HCT116 (cell line): ENCODE data around the gene PCCA. TPM values are rescaled to one million over a fixed set of nuclear protein-coding genes. Genes with fewer than 3 reads are reported as not detected.

Experiments
- ATAC-seq: fragments of 200-7000 bp; cut with Tn5 transposase; 2 replicates; pipeline ENCODE4 v1.9.1; 2020; ENCODE audit warnings: mild to moderate bottlenecking, moderate library complexity
- BruUV-seq: library from RNA; stranded (reverse); fragments of 400-500 nt; replicated peaks from 2 replicates; lab custom pipeline; 2021; lab: Mats Ljungman, UMichigan
- CTCF ChIA-PET: fragments of 300-600 bp; sonication (Branson Sonifier 250); formaldehyde crosslinking; loops from one replicate; lab custom pipeline; 2021; ENCODE audit warnings: antibody characterized with exemption; lab: Charles Lee
- POLR2A ChIA-PET: fragments of 300-600, 350-600 bp; sonication (Branson Sonifier 250); formaldehyde crosslinking; loops from one replicate; lab custom pipeline; 2021; ENCODE audit warnings: antibody characterized with exemption; lab: Charles Lee
- RAD21 ChIA-PET, 2 experiments: fragments of 300-600 bp; sonication (Branson Sonifier 250); formaldehyde crosslinking; loops; one replicate each; lab custom pipeline; 2023; ENCODE audit warnings: low total read pairs in 2 of 2; ENCODE audit not compliant: uncharacterized antibody in 2 of 2, unreplicated experiment in 2 of 2, low non-redundant PET in 1 of 2; lab: Charles Lee
- DNase-seq: peaks from one replicate; pipeline ENCODE4 v3.0.0-alpha.2; 2010; ENCODE audit warnings: low read depth, low spot score
- H2AFZ ChIP-seq: fragments of 200-600 bp; shearing (Covaris generic), sonication (generic); 2 replicates; pipeline ENCODE4 v1.6.1; 2017; ENCODE audit warnings: low read depth, mixed run types, mixed read lengths, antibody characterized with exemption, low read length; ENCODE audit not compliant: poor library complexity, severe bottlenecking
- H3K27ac ChIP-seq: 2 replicates; pipeline ENCODE4 v1.5.1; 2012; ENCODE audit warnings: low read depth, low read length
- H3K27me3 ChIP-seq: fragments of 200-600 bp; sonication (generic); 2 replicates; pipeline ENCODE4 v1.6.1; 2016; ENCODE audit warnings: mixed run types, low read length, mixed read lengths; ENCODE audit not compliant: insufficient read depth
- H3K36me3 ChIP-seq, 2 experiments: fragments of 200-500 bp in 1 of 2; fragments of 200-600 bp in 1 of 2; sonication (Bioruptor generic) in 1 of 2; sonication (generic) in 1 of 2; 2 replicates each; pipeline versions ENCODE4 v1.5.1 to v1.6.1; 2014 to 2016; ENCODE audit warnings: low read length in 2 of 2, inconsistent platforms in 1 of 2, mixed read lengths in 1 of 2, mixed run types in 1 of 2; ENCODE audit not compliant: insufficient read depth in 2 of 2, control insufficient read depth in 1 of 2
- H3K4me1 ChIP-seq, 2 experiments: fragments of 200-600 bp in 1 of 2; sonication (generic) in 1 of 2; 2 replicates each; pipeline versions ENCODE4 v1.5.1 to v1.6.1; 2012 to 2017; ENCODE audit warnings: low read length in 2 of 2, inconsistent platforms in 1 of 2, mild to moderate bottlenecking in 1 of 2, mixed read lengths in 1 of 2, mixed run types in 1 of 2, moderate library complexity in 1 of 2; ENCODE audit not compliant: insufficient read depth in 2 of 2, control insufficient read depth in 1 of 2
- H3K4me2 ChIP-seq: fragments of 200-600 bp; sonication (generic); 2 replicates; pipeline ENCODE4 v1.6.1; 2017; ENCODE audit warnings: mixed run types, low read length, mixed read lengths
- H3K4me3 ChIP-seq, 2 experiments: fragments of 200-600 bp in 1 of 2; sonication (generic) in 1 of 2; replicated peaks in 1 of 2; 2 replicates each; pipeline ENCODE4 v1.5.1; 2011 to 2016; ENCODE audit warnings: low read length in 2 of 2, control low read depth in 1 of 2, low read depth in 1 of 2, mild to moderate bottlenecking in 1 of 2, mixed read lengths in 1 of 2, mixed run types in 1 of 2
- H3K79me2 ChIP-seq: fragments of 200-600 bp; sonication (generic); 2 replicates; pipeline ENCODE4 v1.6.1; 2017; ENCODE audit warnings: mild to moderate bottlenecking, mixed run types, low read length, moderate library complexity, mixed read lengths; ENCODE audit not compliant: insufficient read depth
- H3K9ac ChIP-seq: fragments of 200-600 bp; sonication (generic); 2 replicates; pipeline ENCODE4 v1.6.1; 2016; ENCODE audit warnings: low read length, mixed read lengths
- H3K9me2 ChIP-seq: fragments of 200-600 bp; sonication (generic), shearing (Covaris generic); 2 replicates; pipeline ENCODE4 v1.6.1; 2017; ENCODE audit warnings: mixed run types, mild to moderate bottlenecking, moderate library complexity; ENCODE audit not compliant: insufficient read depth
- H3K9me3 ChIP-seq, 2 experiments: fragments of 200-500 bp in 1 of 2; fragments of 200-600 bp in 1 of 2; sonication (Bioruptor generic) in 1 of 2; sonication (generic) in 1 of 2; 2 replicates each; pipeline ENCODE4 v1.6.1; 2014 to 2017; ENCODE audit warnings: low read length in 2 of 2, mixed read lengths in 2 of 2, inconsistent platforms in 1 of 2, low read depth in 1 of 2, mild to moderate bottlenecking in 1 of 2, mixed run types in 1 of 2, moderate library complexity in 1 of 2; ENCODE audit not compliant: control insufficient read depth in 1 of 2, insufficient read depth in 1 of 2
- H4K20me1 ChIP-seq: fragments of 200-600 bp; sonication (generic), shearing (Covaris generic); 2 replicates; pipeline ENCODE4 v1.6.1; 2017; ENCODE audit warnings: mixed run types, mild to moderate bottlenecking, moderate library complexity; ENCODE audit not compliant: insufficient read depth
- ATF3 ChIP-seq: IDR thresholded peaks from 2 replicates; pipeline ENCODE4 v1.6.1; 2012
- CEBPB ChIP-seq: IDR thresholded peaks from 2 replicates; pipeline ENCODE4 v1.6.1; 2012; ENCODE audit warnings: low read depth
- CTCF ChIP-seq, 3 experiments: fragments of 200-600 bp in 1 of 3; sonication (generic) in 1 of 3; IDR thresholded peaks in 2 of 3; conservative IDR thresholded peaks in 1 of 3; 2 replicates each; pipeline ENCODE4 v1.5.1; 2012 to 2017; ENCODE audit warnings: low read depth in 2 of 3, low read length in 2 of 3, antibody characterized with exemption in 1 of 3, borderline replicate concordance in 1 of 3, control low read depth in 1 of 3, mild to moderate bottlenecking in 1 of 3, mixed read lengths in 1 of 3, mixed run types in 1 of 3, moderate library complexity in 1 of 3; ENCODE audit not compliant: insufficient read depth in 1 of 3
- ELF1 ChIP-seq: IDR thresholded peaks from 2 replicates; pipeline ENCODE4 v1.6.1; 2012; ENCODE audit warnings: low read depth, borderline replicate concordance
- EZH2phosphoT487 ChIP-seq: fragments of 200-600 bp; IDR thresholded peaks from 2 replicates; pipeline ENCODE4 v1.6.1; 2018; ENCODE audit warnings: antibody characterized with exemption, borderline replicate concordance
- FOSL1 ChIP-seq: IDR thresholded peaks from 2 replicates; pipeline ENCODE4 v1.6.1; 2012; ENCODE audit warnings: low read depth
- JUND ChIP-seq: IDR thresholded peaks from 2 replicates; pipeline ENCODE4 v1.6.1; 2012
- POLR2A ChIP-seq: IDR thresholded peaks from 2 replicates; pipeline ENCODE4 v1.7.0; 2011; ENCODE audit warnings: borderline replicate concordance; ENCODE audit not compliant: insufficient read depth, insufficient read length; ENCODE audit errors: extremely low read depth
- RAD21 ChIP-seq: IDR thresholded peaks from 2 replicates; pipeline ENCODE4 v1.6.1; 2012; ENCODE audit warnings: low read depth, mild to moderate bottlenecking
- SP1 ChIP-seq: IDR thresholded peaks from 2 replicates; pipeline ENCODE4 v1.6.1; 2012; ENCODE audit warnings: low read depth
- SRF ChIP-seq: IDR thresholded peaks from 2 replicates; pipeline ENCODE4 v1.6.1; 2012; ENCODE audit warnings: low read depth
- intact Hi-C: fragments of 100-400 bp; cut with micrococcal nuclease; formaldehyde crosslinking; loops from 2 replicates; pipeline ENCODE4 v1.10.0; 2022
- total RNA-seq: library from RNA; stranded (reverse); gene quantifications from one replicate; pipeline ENCODE4 v1.2.1, GENCODE V29; 2021; ENCODE audit not compliant: unreplicated experiment

The PCCA gene
- total RNA-seq, 1 experiment from 2014 or later: 23.0 TPM

GRCh38 chr13:100115693-100116254, 26.9 kb downstream of the PCCA start:
- TF ChIP-seq FOSL1 (no peak), EZH2phosphoT487 (no peak), CEBPB (no peak), JUND (no peak), ELF1 (no peak), SP1 (no peak)
- DNase-seq (no peak), ATAC-seq (no peak)
- H2AFZ ChIP-seq: no peak overlapping the region
- no peak overlapping the region for H3K9ac ChIP-seq
- H3K27ac ChIP-seq: no peak overlapping the region
- no peaks in the 10 kb centered on the region for H3K4me1 ChIP-seq
- H3K36me3 ChIP-seq: no peaks in the 10 kb centered on the region
- H3K27me3 ChIP-seq: no peaks in the 10 kb centered on the region
- no TSS peak for BruUV-seq
- no peak overlapping the region for H3K4me3 ChIP-seq
- no peaks in the 10 kb centered on the region for H3K9me2 ChIP-seq
- CTCF ChIA-PET: no interaction called here
- POLR2A ChIA-PET: no interaction called here
- RAD21 ChIA-PET: no interaction called here
- H3K9me3 ChIP-seq: no peaks in the 10 kb centered on the region
- no peaks in the 10 kb centered on the region for H4K20me1 ChIP-seq
- no peaks in the 10 kb centered on the region for H3K79me2 ChIP-seq
- intact Hi-C loops: no loop called here
- H3K4me2 ChIP-seq: no peak overlapping the region

- no peak overlapping the region for H3K27ac ChIP-seq
- H3K36me3 ChIP-seq: 0 out of 4 replicates have a peak, but pooled peaks cover 2 to 3% of the 10 kb centered on the region in 2 experiments
- no peaks in the 10 kb centered on the region for H3K79me2 ChIP-seq
- BruUV-seq: no TSS peak
- no peak overlapping the region for H3K4me2 ChIP-seq
- ATAC-seq: no peak
- intact Hi-C loops: no loop called here
- RAD21 ChIA-PET: no interaction called here
- TF ChIP-seq ATF3 (no peak), JUND (no peak), EZH2phosphoT487 (no peak), SRF (no peak), CTCF (IDR thresholded peaks at IDR 0.05 in 2 of 3, conservative IDR thresholded peaks at IDR 0.05 in 1 of 3; ENCODE audit: borderline replicate concordance in 1 of 3, insufficient read depth in 1 of 3, low read depth in 2 of 3, low read length in 2 of 3) (no peak), RAD21 (no peak), ELF1 (no peak), POLR2A (no peak)
- POLR2A ChIA-PET: no interaction called here
- H4K20me1 ChIP-seq: no peaks in the 10 kb centered on the region
- H3K9ac ChIP-seq: no peak overlapping the region
- H3K27me3 ChIP-seq: no peaks in the 10 kb centered on the region
- H3K4me3 ChIP-seq: no peak overlapping the region
- CTCF ChIA-PET: no interaction called here
- H2AFZ ChIP-seq: no peak overlapping the region
- no peaks in the 10 kb centered on the region for H3K9me2 ChIP-seq
- H3K9me3 ChIP-seq: peaks cover 5 to 7% of the 10 kb centered on the region in 2 experiments; a peak in 2 of 4 replicates
- no peak for DNase-seq
- no peaks in the 10 kb centered on the region for H3K4me1 ChIP-seq
These were observed 35.4 kb downstream of the PCCA start for GRCh38 chr13:100124265-100124664.
